CD4-positive, alpha-beta T cell (primary cell): ENCODE results near the gene GTPBP1. TPM values are rescaled to one million over a fixed set of nuclear protein-coding genes. Genes with fewer than 3 reads are reported as not detected.

Experiments used
- ATAC-seq: fragments of 200-7000 bp; cut with Tn5 transposase; one replicate; pipeline ENCODE4 v1.10.0; 2022; ENCODE audit warnings: mild to moderate bottlenecking; ENCODE audit not compliant: poor library complexity
- CTCF ChIA-PET: fragments of 350-600 bp; sonication (Branson Sonifier 250); formaldehyde crosslinking; loops from one replicate; lab custom pipeline; 2021; ENCODE audit warnings: antibody characterized with exemption, inconsistent platforms; lab: Charles Lee
- POLR2A ChIA-PET: fragments of 350-600 bp; sonication (Branson Sonifier 250); formaldehyde crosslinking; loops from one replicate; lab custom pipeline; 2021; ENCODE audit warnings: antibody characterized with exemption, inconsistent platforms; lab: Charles Lee
- DNase-seq, 14 experiments: peaks; one replicate each; pipeline ENCODE4 v3.0.0-alpha.2; 2013 to 2020; ENCODE audit warnings: mixed read lengths in 2 of 14
- H3K27ac ChIP-seq, 2 donors: one replicate each; pipeline versions ENCODE4 v1.5.1 to v1.7.0; 2013; ENCODE audit warnings: low read length in 2 of 2, low read depth in 1 of 2, mild to moderate bottlenecking in 1 of 2
- H3K27me3 ChIP-seq, 2 experiments: 1 replicate in 1 of 2; 2 replicates in 1 of 2; pipeline versions ENCODE4 v1.6.1 to v1.7.0; 2013; ENCODE audit warnings: low read length in 2 of 2, control low read depth in 1 of 2, mild to moderate bottlenecking in 1 of 2, moderate library complexity in 1 of 2; ENCODE audit not compliant: insufficient read depth in 2 of 2, control insufficient read depth in 1 of 2
- H3K36me3 ChIP-seq: one replicate; pipeline ENCODE4 v1.6.1; 2013; ENCODE audit warnings: low read length, control low read depth; ENCODE audit not compliant: insufficient read depth
- H3K4me1 ChIP-seq: one replicate; pipeline ENCODE4 v1.6.1; 2013; ENCODE audit warnings: low read length, control low read depth; ENCODE audit not compliant: insufficient read depth
- H3K4me3 ChIP-seq: one replicate; pipeline ENCODE4 v1.5.1; 2013; ENCODE audit warnings: mild to moderate bottlenecking, low read length, moderate library complexity
- H3K9me3 ChIP-seq, 2 experiments: 1 replicate in 1 of 2; 2 replicates in 1 of 2; pipeline versions ENCODE4 v1.6.1 to v1.7.0; 2013; ENCODE audit warnings: low read length in 2 of 2, mild to moderate bottlenecking in 2 of 2, control low read depth in 1 of 2, moderate library complexity in 1 of 2; ENCODE audit not compliant: control insufficient read depth in 1 of 2, insufficient read depth in 1 of 2
- H3K27ac Mint-ChIP-seq: one replicate; pipeline ENCODE4 v1.8.0; 2020; ENCODE audit warnings: mixed read lengths
- H3K27me3 Mint-ChIP-seq: one replicate; pipeline ENCODE4 v1.8.0; 2021; ENCODE audit warnings: mixed read lengths
- H3K36me3 Mint-ChIP-seq: one replicate; pipeline ENCODE4 v1.8.0; 2021; ENCODE audit warnings: low read depth, mixed read lengths
- H3K4me1 Mint-ChIP-seq: one replicate; pipeline ENCODE4 v1.8.0; 2021; ENCODE audit warnings: low read depth, mixed read lengths
- H3K4me3 Mint-ChIP-seq: one replicate; pipeline ENCODE4 v1.8.0; 2020; ENCODE audit warnings: mild to moderate bottlenecking, mixed read lengths
- H3K9me3 Mint-ChIP-seq: one replicate; pipeline ENCODE4 v1.8.0; 2020; ENCODE audit warnings: mixed read lengths
- intact Hi-C, 2 experiments: fragments of 100-400 bp; cut with DNase I in 1 of 2; cut with micrococcal nuclease in 1 of 2; formaldehyde crosslinking; loops; one replicate each; pipeline versions ENCODE4 v1.15.1 to v1.9.0; 2023 to 2025; cut with DNase I, micrococcal nuclease
- total RNA-seq, 174 experiments: library from RNA in 2 of 174; stranded (reverse) in 2 of 174; gene quantifications; one replicate each; pipeline ENCODE4 v1.2.3 and lab custom pipeline; 2021 to 2026
- TF ChIP-seq, protein P1 (sequence below): fragments of 200-600 bp; IDR thresholded peaks from one replicate; pipeline ENCODE4 v1.8.0; 2022; ENCODE audit warnings: antibody characterized with exemption, mild to moderate bottlenecking

The GTPBP1 gene
- total RNA-seq, 2 experiments from 2014 or later, result 263 to 272 TPM

DNA sequence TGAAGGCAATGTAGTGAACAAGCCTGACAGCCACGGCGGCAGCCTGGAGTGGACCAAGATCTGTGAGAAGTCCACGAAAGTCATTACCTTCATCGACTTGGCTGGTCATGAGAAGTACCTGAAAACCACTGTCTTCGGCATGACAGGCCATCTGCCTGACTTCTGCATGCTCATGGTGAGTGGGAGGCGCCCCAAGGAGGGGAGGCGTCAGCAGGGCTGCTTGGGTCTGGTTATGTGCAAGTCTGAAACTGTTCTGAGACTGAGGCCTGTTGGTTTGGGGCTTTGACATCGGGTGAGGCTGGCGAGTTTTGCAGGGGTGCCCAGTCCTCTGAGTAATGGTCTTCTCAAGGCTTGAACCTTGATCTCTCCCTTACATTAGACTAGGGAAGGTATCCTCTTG is 11.1 kb downstream of the GTPBP1 start:
- no peak overlapping the region for H3K4me3 Mint-ChIP-seq
- no peaks in the 10 kb centered on the region for H3K9me3 Mint-ChIP-seq
- intact Hi-C loops, result no loop called here
- Histone ChIP-seq H3K27me3 (no peaks in the 10 kb centered on the region), H3K9me3 (no peaks in the 10 kb centered on the region), H3K4me1 (peaks cover 35% of the 10 kb centered on the region), H3K36me3 (peaks cover 64% of the 10 kb centered on the region), H3K4me3 (no peak overlapping the region), H3K27ac (no peak overlapping the region)
- ChIA-PET POLR2A (interaction anchor here (2.6 kb wide), 1 partner anchor 15 kb away, joined by 7 read pairs; no protein-coding TSS in a partner anchor), CTCF (interaction anchor here (2.0 kb wide), 1 partner anchor 16 kb away, joined by 5 read pairs; no protein-coding TSS in a partner anchor)
- H3K27ac Mint-ChIP-seq, result peak overlapping the region; percentile 34
- no peak for DNase-seq
- no peak for ATAC-seq
- TF ChIP-seq, protein P1, sequence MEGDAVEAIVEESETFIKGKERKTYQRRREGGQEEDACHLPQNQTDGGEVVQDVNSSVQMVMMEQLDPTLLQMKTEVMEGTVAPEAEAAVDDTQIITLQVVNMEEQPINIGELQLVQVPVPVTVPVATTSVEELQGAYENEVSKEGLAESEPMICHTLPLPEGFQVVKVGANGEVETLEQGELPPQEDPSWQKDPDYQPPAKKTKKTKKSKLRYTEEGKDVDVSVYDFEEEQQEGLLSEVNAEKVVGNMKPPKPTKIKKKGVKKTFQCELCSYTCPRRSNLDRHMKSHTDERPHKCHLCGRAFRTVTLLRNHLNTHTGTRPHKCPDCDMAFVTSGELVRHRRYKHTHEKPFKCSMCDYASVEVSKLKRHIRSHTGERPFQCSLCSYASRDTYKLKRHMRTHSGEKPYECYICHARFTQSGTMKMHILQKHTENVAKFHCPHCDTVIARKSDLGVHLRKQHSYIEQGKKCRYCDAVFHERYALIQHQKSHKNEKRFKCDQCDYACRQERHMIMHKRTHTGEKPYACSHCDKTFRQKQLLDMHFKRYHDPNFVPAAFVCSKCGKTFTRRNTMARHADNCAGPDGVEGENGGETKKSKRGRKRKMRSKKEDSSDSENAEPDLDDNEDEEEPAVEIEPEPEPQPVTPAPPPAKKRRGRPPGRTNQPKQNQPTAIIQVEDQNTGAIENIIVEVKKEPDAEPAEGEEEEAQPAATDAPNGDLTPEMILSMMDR, result no peak
- no peaks in the 10 kb centered on the region for H3K27me3 Mint-ChIP-seq
- H3K36me3 Mint-ChIP-seq, result peaks cover 94% of the 10 kb centered on the region
- peaks cover 36% of the 10 kb centered on the region for H3K4me1 Mint-ChIP-seq

DNA sequence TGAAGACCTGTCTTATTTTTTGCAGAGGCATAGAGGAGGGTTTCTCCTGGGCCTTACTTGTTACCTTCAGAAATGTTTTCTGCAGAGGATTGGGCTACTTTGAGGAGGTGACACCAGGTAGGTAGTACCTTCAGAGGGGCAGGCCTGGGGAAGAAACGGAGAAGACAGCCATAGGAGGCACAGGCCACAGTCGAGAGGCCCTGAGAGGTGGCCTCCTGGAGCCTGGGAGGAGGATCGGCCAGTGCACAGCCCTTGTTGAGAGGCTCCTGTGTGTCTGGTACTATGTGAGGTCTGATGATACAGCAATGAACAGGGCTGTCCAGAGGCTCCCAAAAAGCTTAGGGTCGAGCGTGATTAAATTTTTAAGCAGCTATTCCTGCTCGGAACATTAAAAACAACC is 11.5 kb downstream of the GTPBP1 start:
- Mint-ChIP-seq H3K4me1 (peaks cover 31% of the 10 kb centered on the region), H3K27ac (peak overlapping the region; percentile 34), H3K27me3 (no peaks in the 10 kb centered on the region), H3K9me3 (no peaks in the 10 kb centered on the region), H3K4me3 (no peak overlapping the region), H3K36me3 (peaks cover 94% of the 10 kb centered on the region)
- Histone ChIP-seq H3K9me3 (no peaks in the 10 kb centered on the region), H3K36me3 (peaks cover 68% of the 10 kb centered on the region), H3K4me1 (peaks cover 31% of the 10 kb centered on the region), H3K27ac (no peak overlapping the region), H3K27me3 (no peaks in the 10 kb centered on the region), H3K4me3 (no peak overlapping the region)
- POLR2A ChIA-PET, result interaction anchor here (1.7 kb wide), 1 partner anchor 12 kb away, joined by 6 read pairs; the partner anchor contains the start of gene GTPBP1
- no peak for ATAC-seq
- TF ChIP-seq, protein P1, result no peak
- DNase-seq, result no peak
- CTCF ChIA-PET, result interaction anchor here (1.3 to 2.0 kb wide), 2 partner anchors 15 to 36 kb away, joined by 4 to 5 read pairs; partner anchors contain the start of gene TOMM22
- intact Hi-C loops, result no loop called here

DNA sequence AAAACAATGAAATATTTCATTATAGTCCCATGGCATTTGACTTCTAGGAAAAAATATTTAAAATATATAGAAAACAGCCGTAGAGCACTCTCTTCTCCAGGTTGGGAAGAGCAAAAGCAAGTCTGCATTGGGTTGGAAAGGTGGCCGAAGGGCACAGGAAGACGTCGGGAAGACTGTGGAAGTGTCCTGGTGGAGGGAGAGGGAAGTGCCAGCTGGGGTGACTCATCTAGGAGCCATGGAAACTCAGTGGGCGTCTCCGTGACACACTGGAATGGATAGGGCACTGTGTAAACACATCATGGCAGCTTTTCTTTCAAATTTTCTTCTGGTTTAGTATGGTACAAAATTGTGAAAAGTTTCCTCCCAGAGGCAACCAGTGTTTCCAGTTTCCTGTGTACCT is 12.7 kb downstream of the GTPBP1 start:
- POLR2A ChIA-PET, result interaction anchor here (1.7 to 3.2 kb wide), 2 partner anchors 13 kb away, joined by 6 to 10 read pairs; partner anchors contain the start of gene GTPBP1
- no peak overlapping the region for H3K27ac ChIP-seq
- CTCF ChIA-PET, result interaction anchor here (1.3 to 2.0 kb wide), 2 partner anchors 14 to 37 kb away, joined by 4 to 5 read pairs; partner anchors contain the start of gene TOMM22

More for the DNA sequence above, 12.7 kb downstream of the GTPBP1 start:
- TF ChIP-seq, protein P1, result no peak
- no peaks in the 10 kb centered on the region for H3K9me3 Mint-ChIP-seq
- H3K27ac Mint-ChIP-seq, result peak overlapping the region; percentile 15
- DNase-seq (peak in 1 of 14 experiments; percentile 31), ATAC-seq (peak; percentile 39)
- Histone ChIP-seq H3K27me3 (no peaks in the 10 kb centered on the region), H3K4me1 (peaks cover 20% of the 10 kb centered on the region), H3K36me3 (peaks cover 71% of the 10 kb centered on the region), H3K4me3 (no peak overlapping the region), H3K9me3 (no peaks in the 10 kb centered on the region)
- H3K4me1 Mint-ChIP-seq, result peaks cover 20% of the 10 kb centered on the region
- H3K36me3 Mint-ChIP-seq, result peaks cover 94% of the 10 kb centered on the region
- no peak overlapping the region for H3K4me3 Mint-ChIP-seq
- intact Hi-C loops, result no loop called here
- no peaks in the 10 kb centered on the region for H3K27me3 Mint-ChIP-seq
